Neural cell (in vitro differentiated cells): ENCODE measurements around the gene IL9.

Experiments
- EZH2 ChIP-seq: fragments of 200-600, 300-800 bp; shearing (Covaris generic), sonication (generic); IDR thresholded peaks from 2 replicates; pipeline ENCODE4 v1.6.1; 2014; ENCODE audit warnings: antibody characterized with exemption, low read length, borderline replicate concordance, mild to moderate bottlenecking; ENCODE audit not compliant: insufficient read depth, poor library complexity, severe bottlenecking
- TF ChIP-seq, protein P1 (sequence below): fragments of 450-650 bp; IDR thresholded peaks from 2 replicates; pipeline ENCODE4 v1.5.1; 2014; ENCODE audit warnings: antibody characterized with exemption, mild to moderate bottlenecking, moderate library complexity; ENCODE audit not compliant: poor library complexity, severe bottlenecking
- TF ChIP-seq, protein P2 (sequence below): IDR thresholded peaks from 2 replicates; pipeline ENCODE4 v1.6.1; 2012; ENCODE audit warnings: borderline replicate concordance

DNA sequence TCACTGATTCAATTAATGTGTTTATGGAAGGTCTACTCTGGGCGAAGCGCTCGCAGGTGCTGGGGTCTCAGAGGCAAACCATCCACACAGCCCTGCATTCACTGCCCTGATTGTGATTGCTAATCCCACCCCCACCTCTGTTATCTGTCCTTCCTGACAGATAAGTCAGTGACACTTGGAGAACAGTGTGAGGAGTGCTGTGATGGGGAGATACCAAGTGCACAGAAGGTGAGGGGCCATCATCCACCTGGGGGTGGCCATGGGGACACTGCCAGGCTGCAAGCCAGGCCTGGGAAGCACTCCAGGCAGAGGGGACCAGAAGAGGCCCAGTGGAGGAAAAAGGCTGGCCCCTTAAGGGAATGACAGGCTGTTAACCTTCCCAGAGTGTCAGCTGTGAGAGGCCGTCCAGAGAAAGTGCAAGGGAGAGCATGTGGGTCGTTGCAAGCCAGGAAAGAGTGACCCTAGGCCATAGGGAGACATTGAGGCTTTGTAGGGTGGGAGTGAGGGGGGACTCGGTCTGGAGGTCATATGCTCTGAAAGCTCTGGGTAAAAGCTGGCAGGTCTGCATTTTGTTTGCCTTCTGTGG lies 18.0 kb downstream of the IL9 start:
- TF ChIP-seq, protein P1, sequence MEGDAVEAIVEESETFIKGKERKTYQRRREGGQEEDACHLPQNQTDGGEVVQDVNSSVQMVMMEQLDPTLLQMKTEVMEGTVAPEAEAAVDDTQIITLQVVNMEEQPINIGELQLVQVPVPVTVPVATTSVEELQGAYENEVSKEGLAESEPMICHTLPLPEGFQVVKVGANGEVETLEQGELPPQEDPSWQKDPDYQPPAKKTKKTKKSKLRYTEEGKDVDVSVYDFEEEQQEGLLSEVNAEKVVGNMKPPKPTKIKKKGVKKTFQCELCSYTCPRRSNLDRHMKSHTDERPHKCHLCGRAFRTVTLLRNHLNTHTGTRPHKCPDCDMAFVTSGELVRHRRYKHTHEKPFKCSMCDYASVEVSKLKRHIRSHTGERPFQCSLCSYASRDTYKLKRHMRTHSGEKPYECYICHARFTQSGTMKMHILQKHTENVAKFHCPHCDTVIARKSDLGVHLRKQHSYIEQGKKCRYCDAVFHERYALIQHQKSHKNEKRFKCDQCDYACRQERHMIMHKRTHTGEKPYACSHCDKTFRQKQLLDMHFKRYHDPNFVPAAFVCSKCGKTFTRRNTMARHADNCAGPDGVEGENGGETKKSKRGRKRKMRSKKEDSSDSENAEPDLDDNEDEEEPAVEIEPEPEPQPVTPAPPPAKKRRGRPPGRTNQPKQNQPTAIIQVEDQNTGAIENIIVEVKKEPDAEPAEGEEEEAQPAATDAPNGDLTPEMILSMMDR: no peak
- TF ChIP-seq EZH2: no peak
- TF ChIP-seq, protein P2, sequence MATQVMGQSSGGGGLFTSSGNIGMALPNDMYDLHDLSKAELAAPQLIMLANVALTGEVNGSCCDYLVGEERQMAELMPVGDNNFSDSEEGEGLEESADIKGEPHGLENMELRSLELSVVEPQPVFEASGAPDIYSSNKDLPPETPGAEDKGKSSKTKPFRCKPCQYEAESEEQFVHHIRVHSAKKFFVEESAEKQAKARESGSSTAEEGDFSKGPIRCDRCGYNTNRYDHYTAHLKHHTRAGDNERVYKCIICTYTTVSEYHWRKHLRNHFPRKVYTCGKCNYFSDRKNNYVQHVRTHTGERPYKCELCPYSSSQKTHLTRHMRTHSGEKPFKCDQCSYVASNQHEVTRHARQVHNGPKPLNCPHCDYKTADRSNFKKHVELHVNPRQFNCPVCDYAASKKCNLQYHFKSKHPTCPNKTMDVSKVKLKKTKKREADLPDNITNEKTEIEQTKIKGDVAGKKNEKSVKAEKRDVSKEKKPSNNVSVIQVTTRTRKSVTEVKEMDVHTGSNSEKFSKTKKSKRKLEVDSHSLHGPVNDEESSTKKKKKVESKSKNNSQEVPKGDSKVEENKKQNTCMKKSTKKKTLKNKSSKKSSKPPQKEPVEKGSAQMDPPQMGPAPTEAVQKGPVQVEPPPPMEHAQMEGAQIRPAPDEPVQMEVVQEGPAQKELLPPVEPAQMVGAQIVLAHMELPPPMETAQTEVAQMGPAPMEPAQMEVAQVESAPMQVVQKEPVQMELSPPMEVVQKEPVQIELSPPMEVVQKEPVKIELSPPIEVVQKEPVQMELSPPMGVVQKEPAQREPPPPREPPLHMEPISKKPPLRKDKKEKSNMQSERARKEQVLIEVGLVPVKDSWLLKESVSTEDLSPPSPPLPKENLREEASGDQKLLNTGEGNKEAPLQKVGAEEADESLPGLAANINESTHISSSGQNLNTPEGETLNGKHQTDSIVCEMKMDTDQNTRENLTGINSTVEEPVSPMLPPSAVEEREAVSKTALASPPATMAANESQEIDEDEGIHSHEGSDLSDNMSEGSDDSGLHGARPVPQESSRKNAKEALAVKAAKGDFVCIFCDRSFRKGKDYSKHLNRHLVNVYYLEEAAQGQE: no peak
